Neural cell (in vitro differentiated cells): ENCODE results near the gene MACROD1.

Source experiments
- EP300 ChIP-seq: fragments of 450-650 bp; conservative IDR thresholded peaks from 2 replicates; pipeline ENCODE4 v1.6.1; 2014; ENCODE audit warnings: antibody characterized with exemption, mild to moderate bottlenecking, moderate library complexity; ENCODE audit not compliant: poor library complexity, severe bottlenecking
- MXI1 ChIP-seq: fragments of 450-650 bp; conservative IDR thresholded peaks from 2 replicates; pipeline ENCODE4 v1.6.1; 2014; ENCODE audit warnings: antibody characterized with exemption, mild to moderate bottlenecking; ENCODE audit not compliant: poor library complexity, severe bottlenecking

GRCh38 chr11:64185693-64186491 is 20.0 kb upstream of the MACROD1 start, which contains the start of gene STIP1:
- TF ChIP-seq EP300 (peak; percentile 52), MXI1 (no peak)
